ENCODE measurements around the gene KIF5A.
A peak's percentile ranks its signal among the peaks of the same experiment; 100 is the strongest.

KIF5A gene

DNA sequence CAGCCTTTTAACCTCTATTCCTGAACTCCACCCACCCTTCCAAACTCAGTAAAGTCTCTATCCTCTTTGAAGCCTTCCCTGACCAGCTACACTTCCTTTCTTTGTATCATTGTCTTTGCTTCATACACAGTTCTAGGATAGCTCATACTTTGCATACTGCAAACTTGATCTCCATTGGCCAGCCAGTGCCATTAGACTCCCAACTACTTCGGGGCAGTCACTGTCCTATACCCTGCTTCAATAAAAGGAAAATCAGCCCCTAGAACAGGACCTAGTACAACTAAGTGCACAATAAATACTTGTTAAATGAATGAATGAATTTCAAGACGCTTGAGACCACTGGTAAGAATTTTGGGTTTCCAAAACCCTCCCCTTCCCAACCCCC lies 40.6 kb downstream of the KIF5A start:
- Histone ChIP-seq H3K27ac (replicated peaks; ENCODE audit: low read length) (no peak overlapping the region), H3K27me3 (ENCODE audit: control insufficient read depth in 3 of 3, insufficient read depth in 3 of 3, low read depth in 1 of 3, low read length in 3 of 3) (no peaks in the 10 kb centered on the region), H3K4me3 (ENCODE audit: low read length in 2 of 2) (peak overlapping the region; percentile 77 to 93), H3K9ac (ENCODE audit: low read depth, low read length, poor library complexity) (no peak overlapping the region), H3K18ac (ENCODE audit: low read length) (no peak overlapping the region), H3K14ac (ENCODE audit: low read length) (no peak overlapping the region), H2AFZ (ENCODE audit: low read length) (peak overlapping the region; percentile 97), H2AK5ac (ENCODE audit: low read depth, low read length) (no peak overlapping the region), H3K36me3 (replicated peaks in 1 of 2; ENCODE audit: control insufficient read depth in 2 of 2, insufficient read depth in 2 of 2, low read length in 2 of 2) (peaks cover 0 to 6% of the 10 kb centered on the region in 2 donors), H2BK120ac (ENCODE audit: low read depth, low read length) (no peak overlapping the region), H4K91ac (ENCODE audit: low read depth, low read length, poor library complexity) (no peak overlapping the region), H2BK15ac (ENCODE audit: low read length) (no peak overlapping the region), H3K4ac (ENCODE audit: low read length) (no peak overlapping the region), H2BK5ac (ENCODE audit: low read length) (no peak overlapping the region), H3K9me3 (replicated peaks in 1 of 2; ENCODE audit: control insufficient read depth in 2 of 2, insufficient read depth in 1 of 2, low read depth in 1 of 2, low read length in 2 of 2) (no peaks in the 10 kb centered on the region), H3K4me1 (ENCODE audit: control insufficient read depth in 2 of 2, insufficient read depth in 1 of 2, low read depth in 1 of 2, low read length in 2 of 2) (peaks cover 5 to 6% of the 10 kb centered on the region in 2 donors), H3K23ac (ENCODE audit: low read depth, low read length, poor library complexity) (no peak overlapping the region), H3K4me2 (ENCODE audit: insufficient read depth, low read length, poor library complexity, severe bottlenecking) (peak overlapping the region; percentile 85), H3K79me1 (ENCODE audit: low read depth, low read length) (no peaks in the 10 kb centered on the region), H2BK12ac (ENCODE audit: low read length) (no peak overlapping the region), H4K8ac (ENCODE audit: low read depth, low read length) (no peak overlapping the region)
- DNase-seq (ENCODE audit: low spot score), result no peak
- WGBS, 2 donors (ENCODE audit: extremely low coverage in 2 of 2, insufficient read length in 2 of 2, insufficient replicate concordance in 1 of 2), result no CpG with 5 or more reads among the region's 2 CpGs

DNA sequence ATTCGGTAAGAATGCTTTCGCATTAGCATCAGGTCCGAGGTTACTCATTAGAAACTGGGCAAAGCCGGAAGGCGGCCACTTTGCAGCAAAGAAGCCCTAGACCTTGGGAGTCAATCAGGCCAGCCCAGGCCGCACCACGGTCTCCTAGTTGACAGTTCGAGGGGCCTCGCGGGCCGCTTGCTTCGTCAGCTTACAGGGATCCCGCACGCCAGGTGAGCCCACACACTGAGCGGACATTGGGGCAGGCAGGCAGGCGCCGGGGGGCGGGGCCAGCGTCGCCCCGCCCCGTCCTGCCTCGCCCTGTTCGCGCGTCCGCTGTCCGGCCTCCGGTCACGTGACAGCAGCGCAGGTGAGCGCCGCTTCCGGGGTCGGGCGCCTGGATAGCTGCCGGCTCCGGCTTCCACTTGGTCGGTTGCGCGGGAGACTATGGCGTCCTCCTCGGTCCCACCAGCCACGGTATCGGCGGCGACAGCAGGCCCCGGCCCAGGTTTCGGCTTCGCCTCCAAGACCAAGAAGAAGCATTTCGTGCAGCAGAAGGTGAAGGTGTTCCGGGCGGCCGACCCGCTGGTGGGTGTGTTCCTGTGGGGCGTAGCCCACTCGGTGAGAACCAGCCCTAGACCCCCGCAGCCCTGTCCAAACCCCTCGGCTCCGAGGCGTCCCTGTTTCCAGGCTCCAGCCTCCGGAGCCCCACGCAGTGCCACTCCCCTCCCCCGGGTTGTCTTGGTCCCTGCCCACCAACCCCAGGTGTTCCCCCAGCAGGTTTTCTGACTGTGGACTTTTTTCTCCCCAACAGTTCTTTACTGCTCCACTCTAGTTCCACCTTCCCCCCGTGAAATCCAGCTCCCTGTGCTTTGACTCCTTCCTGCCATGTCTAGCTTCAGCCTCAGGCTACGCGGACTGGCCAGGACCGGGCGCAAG lies 41.3 kb downstream of the KIF5A start, which contains the start of gene PIP4K2C:
Gene PIP4K2C, plus strand, starts transcription at position 329 of the 918 bp plus-strand sequence. Its CDS starts 98 bp downstream, at position 427.
- no peak within 1 kb of the TSS for H3K27ac ChIP-seq (replicated peaks; ENCODE audit: low read length)

GRCh38 chr12:57591782-57592325 lies 42.0 kb downstream of the KIF5A start:
- Histone ChIP-seq H3K4me3 (ENCODE audit: low read length in 2 of 2) (peak overlapping the region; percentile 77 to 93), H4K8ac (ENCODE audit: low read depth, low read length) (no peak overlapping the region), H2AFZ (ENCODE audit: low read length) (peak overlapping the region; percentile 97), H2AK5ac (ENCODE audit: low read depth, low read length) (no peak overlapping the region), H3K9me3 (replicated peaks in 1 of 2; ENCODE audit: control insufficient read depth in 2 of 2, insufficient read depth in 1 of 2, low read depth in 1 of 2, low read length in 2 of 2) (no peaks in the 10 kb centered on the region), H2BK15ac (ENCODE audit: low read length) (no peak overlapping the region), H2BK12ac (ENCODE audit: low read length) (no peak overlapping the region), H3K27me3 (ENCODE audit: control insufficient read depth in 3 of 3, insufficient read depth in 3 of 3, low read depth in 1 of 3, low read length in 3 of 3) (no peaks in the 10 kb centered on the region), H2BK120ac (ENCODE audit: low read depth, low read length) (no peak overlapping the region), H2BK5ac (ENCODE audit: low read length) (no peak overlapping the region), H3K4me1 (ENCODE audit: control insufficient read depth in 2 of 2, insufficient read depth in 1 of 2, low read depth in 1 of 2, low read length in 2 of 2) (peaks cover 5 to 6% of the 10 kb centered on the region in 2 donors), H3K18ac (ENCODE audit: low read length) (no peak overlapping the region), H4K91ac (ENCODE audit: low read depth, low read length, poor library complexity) (no peak overlapping the region), H3K36me3 (replicated peaks in 1 of 2; ENCODE audit: control insufficient read depth in 2 of 2, insufficient read depth in 2 of 2, low read length in 2 of 2) (peaks cover 2 to 17% of the 10 kb centered on the region in 2 donors), H3K4me2 (ENCODE audit: insufficient read depth, low read length, poor library complexity, severe bottlenecking) (peak overlapping the region; percentile 85), H3K23ac (ENCODE audit: low read depth, low read length, poor library complexity) (no peak overlapping the region), H3K9ac (ENCODE audit: low read depth, low read length, poor library complexity) (no peak overlapping the region), H3K27ac (replicated peaks; ENCODE audit: low read length) (no peak overlapping the region), H3K4ac (ENCODE audit: low read length) (no peak overlapping the region), H3K14ac (ENCODE audit: low read length) (no peak overlapping the region), H3K79me1 (ENCODE audit: low read depth, low read length) (no peaks in the 10 kb centered on the region)
- no peak for DNase-seq (ENCODE audit: low spot score)
- no CpG with 5 or more reads among the region's 10 CpGs for WGBS, 2 donors (ENCODE audit: extremely low coverage in 2 of 2, insufficient read length in 2 of 2, insufficient replicate concordance in 1 of 2)

More for the DNA sequence above, 41.3 kb downstream of the KIF5A start, which contains the start of gene PIP4K2C:
- peak within 1 kb of the TSS; percentile 77 to 93 for H3K4me3 ChIP-seq (ENCODE audit: low read length in 2 of 2)
- H3K4ac ChIP-seq (ENCODE audit: low read length), result no peak within 1 kb of the TSS
- peak within 1 kb of the TSS; percentile 85 for H3K4me2 ChIP-seq (ENCODE audit: insufficient read depth, low read length, poor library complexity, severe bottlenecking)
- no peak within 1 kb of the TSS for H2BK120ac ChIP-seq (ENCODE audit: low read depth, low read length)
- H3K14ac ChIP-seq (ENCODE audit: low read length), result no peak within 1 kb of the TSS
- no peak within 1 kb of the TSS for H2BK5ac ChIP-seq (ENCODE audit: low read length)
- no peak within 1 kb of the TSS for H2BK15ac ChIP-seq (ENCODE audit: low read length)
- H4K8ac ChIP-seq (ENCODE audit: low read depth, low read length), result no peak within 1 kb of the TSS
- peak within 1 kb of the TSS; percentile 97 for H2AFZ ChIP-seq (ENCODE audit: low read length)
- no peaks in the 10 kb centered on the region for H3K79me1 ChIP-seq (ENCODE audit: low read depth, low read length)
- no peak within 1 kb of the TSS for H4K91ac ChIP-seq (ENCODE audit: low read depth, low read length, poor library complexity)
- H3K27me3 ChIP-seq (ENCODE audit: control insufficient read depth in 3 of 3, insufficient read depth in 3 of 3, low read depth in 1 of 3, low read length in 3 of 3), result no peaks in the 10 kb centered on the region
- no peak within 1 kb of the TSS for H2AK5ac ChIP-seq (ENCODE audit: low read depth, low read length)
- H3K9ac ChIP-seq (ENCODE audit: low read depth, low read length, poor library complexity), result peak within 1 kb of the TSS; percentile 53
- no CpG with 5 or more reads among the region's 69 CpGs for WGBS, 2 donors (ENCODE audit: extremely low coverage in 2 of 2, insufficient read length in 2 of 2, insufficient replicate concordance in 1 of 2)
- H3K9me3 ChIP-seq (replicated peaks in 1 of 2; ENCODE audit: control insufficient read depth in 2 of 2, insufficient read depth in 1 of 2, low read depth in 1 of 2, low read length in 2 of 2), result no peaks in the 10 kb centered on the region
- H2BK12ac ChIP-seq (ENCODE audit: low read length), result no peak within 1 kb of the TSS
- peaks cover 5 to 6% of the 10 kb centered on the region in 2 donors for H3K4me1 ChIP-seq (ENCODE audit: control insufficient read depth in 2 of 2, insufficient read depth in 1 of 2, low read depth in 1 of 2, low read length in 2 of 2)
- H3K18ac ChIP-seq (ENCODE audit: low read length), result peak within 1 kb of the TSS; percentile 55
- H3K23ac ChIP-seq (ENCODE audit: low read depth, low read length, poor library complexity), result peak within 1 kb of the TSS; percentile 83
- peak; percentile 63 for DNase-seq (ENCODE audit: low spot score)
- H3K36me3 ChIP-seq (replicated peaks in 1 of 2; ENCODE audit: control insufficient read depth in 2 of 2, insufficient read depth in 2 of 2, low read length in 2 of 2), result peaks cover 2 to 12% of the 10 kb centered on the region in 2 donors

GRCh38 chr12:57592551-57593165 lies 42.8 kb downstream of the KIF5A start:
- Histone ChIP-seq H3K14ac (ENCODE audit: low read length) (no peak overlapping the region), H3K18ac (ENCODE audit: low read length) (no peak overlapping the region), H2BK15ac (ENCODE audit: low read length) (no peak overlapping the region), H3K4me2 (ENCODE audit: insufficient read depth, low read length, poor library complexity, severe bottlenecking) (no peak overlapping the region), H3K36me3 (replicated peaks in 1 of 2; ENCODE audit: control insufficient read depth in 2 of 2, insufficient read depth in 2 of 2, low read length in 2 of 2) (peaks cover 2 to 24% of the 10 kb centered on the region in 2 donors), H4K8ac (ENCODE audit: low read depth, low read length) (no peak overlapping the region), H3K23ac (ENCODE audit: low read depth, low read length, poor library complexity) (no peak overlapping the region), H2BK5ac (ENCODE audit: low read length) (no peak overlapping the region), H3K4me1 (ENCODE audit: control insufficient read depth in 2 of 2, insufficient read depth in 1 of 2, low read depth in 1 of 2, low read length in 2 of 2) (peaks cover 5 to 6% of the 10 kb centered on the region in 2 donors), H3K79me1 (ENCODE audit: low read depth, low read length) (no peaks in the 10 kb centered on the region), H3K27me3 (ENCODE audit: control insufficient read depth in 3 of 3, insufficient read depth in 3 of 3, low read depth in 1 of 3, low read length in 3 of 3) (no peaks in the 10 kb centered on the region), H3K9me3 (replicated peaks in 1 of 2; ENCODE audit: control insufficient read depth in 2 of 2, insufficient read depth in 1 of 2, low read depth in 1 of 2, low read length in 2 of 2) (no peaks in the 10 kb centered on the region), H3K4ac (ENCODE audit: low read length) (no peak overlapping the region), H4K91ac (ENCODE audit: low read depth, low read length, poor library complexity) (no peak overlapping the region), H3K27ac (replicated peaks; ENCODE audit: low read length) (no peak overlapping the region), H2BK120ac (ENCODE audit: low read depth, low read length) (no peak overlapping the region), H2BK12ac (ENCODE audit: low read length) (no peak overlapping the region), H2AFZ (ENCODE audit: low read length) (no peak overlapping the region), H3K4me3 (ENCODE audit: low read length in 2 of 2) (no peak overlapping the region), H2AK5ac (ENCODE audit: low read depth, low read length) (no peak overlapping the region), H3K9ac (ENCODE audit: low read depth, low read length, poor library complexity) (no peak overlapping the region)
- WGBS, 2 donors (ENCODE audit: extremely low coverage in 2 of 2, insufficient read length in 2 of 2, insufficient replicate concordance in 1 of 2), result no CpG with 5 or more reads among the region's 2 CpGs
- no peak for DNase-seq (ENCODE audit: low spot score)

All from neuronal stem cell (in vitro differentiated cells).